Urinary bladder (tissue), 4 donors: ENCODE results near the gene LIN9. TPM values are rescaled to one million over a fixed set of nuclear protein-coding genes. Genes with fewer than 3 reads are reported as not detected.

Source experiments
- DNase-seq: peaks from one replicate; pipeline ENCODE4 v3.0.0-alpha.2; 2015; ENCODE audit errors: extremely low spot score
- H3K27ac ChIP-seq: one replicate; pipeline ENCODE4 v1.5.1; 2013; ENCODE audit warnings: low read depth, mild to moderate bottlenecking, moderate library complexity
- H3K36me3 ChIP-seq: one replicate; pipeline ENCODE4 v1.6.1; 2013; ENCODE audit warnings: mild to moderate bottlenecking, moderate library complexity; ENCODE audit not compliant: insufficient read depth
- H3K4me1 ChIP-seq: one replicate; pipeline ENCODE4 v1.6.1; 2013; ENCODE audit warnings: mild to moderate bottlenecking, moderate library complexity; ENCODE audit not compliant: insufficient read depth
- H3K4me3 ChIP-seq: one replicate; pipeline ENCODE4 v1.5.1; 2013; ENCODE audit warnings: low read depth, low read length
- WGBS: extraction: QIAGEN DNeasy Blood & Tissue Kit; methylation state at CpG from one replicate; pipeline ENCODE4 v1.1.7; 2013; 5-methylcytosine and 5-hydroxymethylcytosine counted together
- polyA plus RNA-seq: library from polyadenylated mRNA; stranded (reverse); fragments of 200-250 nt; gene quantifications from one replicate; pipeline ENCODE4 v1.2.3, GENCODE V29; 2013
- total RNA-seq: library from RNA; depleted of rRNA; stranded (reverse); fragments of >200 nt; gene quantifications from one replicate; pipeline ENCODE4 v1.2.3, GENCODE V29; 2014
- donor health status: healthy with polysubstance abuse.
- donor health status: healthy.

The LIN9 gene
- total and polyA plus RNA-seq, 2 donors, result 2.9 to 11.3 TPM

- H3K36me3 ChIP-seq, result no peaks in the 10 kb centered on the region
- peak; percentile 13 for DNase-seq
- peak overlapping the region; percentile 91 for H3K4me3 ChIP-seq
- H3K4me1 ChIP-seq, result no peaks in the 10 kb centered on the region
- WGBS, result 4% methylated on average over 62 of the region's 62 CpGs
- H3K27ac ChIP-seq, result no peak overlapping the region
These were observed 657 bp upstream of the LIN9 start for GRCh38 chr1:226309398-226310244.

GRCh38 chr1:226308166-226308722 is 720 bp downstream of the LIN9 start:
- Histone ChIP-seq H3K36me3 (no peaks in the 10 kb centered on the region), H3K27ac (peak overlapping the region; percentile 45), H3K4me1 (no peaks in the 10 kb centered on the region), H3K4me3 (peak overlapping the region; percentile 91)
- 4% methylated on average over 14 of the region's 14 CpGs for WGBS
- no peak for DNase-seq

- no peak for DNase-seq
- 98% methylated on average over 2 of the region's 2 CpGs for WGBS
- no peak overlapping the region for H3K27ac ChIP-seq
- no peaks in the 10 kb centered on the region for H3K36me3 ChIP-seq
- no peaks in the 10 kb centered on the region for H3K4me1 ChIP-seq
- no peak overlapping the region for H3K4me3 ChIP-seq
These were observed 2.5 kb downstream of the LIN9 start for GRCh38 chr1:226306425-226306824.

GRCh38 chr1:226305184-226305583 is 3.8 kb downstream of the LIN9 start:
- H3K27ac ChIP-seq, result no peak overlapping the region
- 90% methylated on average over 5 of the region's 5 CpGs for WGBS
- no peaks in the 10 kb centered on the region for H3K36me3 ChIP-seq
- H3K4me1 ChIP-seq, result no peaks in the 10 kb centered on the region
- no peak overlapping the region for H3K4me3 ChIP-seq
- no peak for DNase-seq

- Histone ChIP-seq H3K4me1 (no peaks in the 10 kb centered on the region), H3K4me3 (no peak overlapping the region), H3K27ac (no peak overlapping the region), H3K36me3 (no peaks in the 10 kb centered on the region)
- 91% methylated on average over 4 of the region's 4 CpGs for WGBS
- DNase-seq, result no peak
These were observed 4.5 kb downstream of the LIN9 start for GRCh38 chr1:226304291-226304955.

- no peaks in the 10 kb centered on the region for H3K36me3 ChIP-seq
- no peak overlapping the region for H3K4me3 ChIP-seq
- no peak overlapping the region for H3K27ac ChIP-seq
- no peaks in the 10 kb centered on the region for H3K4me1 ChIP-seq
- 88% methylated on average over 1 of the region's 1 CpG for WGBS
- no peak for DNase-seq
These were observed 6.2 kb downstream of the LIN9 start for GRCh38 chr1:226302731-226303130.

- Histone ChIP-seq H3K4me3 (no peak overlapping the region), H3K27ac (no peak overlapping the region), H3K4me1 (no peaks in the 10 kb centered on the region), H3K36me3 (no peaks in the 10 kb centered on the region)
- DNase-seq, result no peak
- WGBS, result 95% methylated on average over 5 of the region's 5 CpGs
These were observed 12.1 kb downstream of the LIN9 start for GRCh38 chr1:226296911-226297310.

- H3K36me3 ChIP-seq, result no peaks in the 10 kb centered on the region
- no peak for DNase-seq
- no peak overlapping the region for H3K4me3 ChIP-seq
- H3K4me1 ChIP-seq, result no peaks in the 10 kb centered on the region
- 70% methylated on average over 4 of the region's 4 CpGs for WGBS
- no peak overlapping the region for H3K27ac ChIP-seq
These were observed 15.4 kb downstream of the LIN9 start for GRCh38 chr1:226293553-226293920.

- no peaks in the 10 kb centered on the region for H3K4me1 ChIP-seq
- no peak overlapping the region for H3K27ac ChIP-seq
- no peak overlapping the region for H3K4me3 ChIP-seq
- 73% methylated on average over 2 of the region's 2 CpGs for WGBS
- H3K36me3 ChIP-seq, result no peaks in the 10 kb centered on the region
- no peak for DNase-seq
These were observed 16.0 kb downstream of the LIN9 start for GRCh38 chr1:226292874-226293552.

- Histone ChIP-seq H3K36me3 (no peaks in the 10 kb centered on the region), H3K4me1 (no peaks in the 10 kb centered on the region), H3K4me3 (no peak overlapping the region), H3K27ac (no peak overlapping the region)
- DNase-seq, result no peak
- WGBS, result 78% methylated on average over 4 of the region's 4 CpGs
These were observed 21.4 kb downstream of the LIN9 start for GRCh38 chr1:226287587-226287986.

- WGBS, result 99% methylated on average over 1 of the region's 1 CpG
- Histone ChIP-seq H3K36me3 (no peaks in the 10 kb centered on the region), H3K4me3 (no peak overlapping the region), H3K4me1 (no peaks in the 10 kb centered on the region), H3K27ac (no peak overlapping the region)
- no peak for DNase-seq
These were observed 27.9 kb downstream of the LIN9 start for GRCh38 chr1:226281058-226281457.

- no peak overlapping the region for H3K4me3 ChIP-seq
- no peak overlapping the region for H3K27ac ChIP-seq
- H3K36me3 ChIP-seq, result no peaks in the 10 kb centered on the region
- 97% methylated on average over 5 of the region's 5 CpGs for WGBS
- H3K4me1 ChIP-seq, result no peaks in the 10 kb centered on the region
- DNase-seq, result no peak
These were observed 29.5 kb downstream of the LIN9 start for GRCh38 chr1:226279498-226279897.

GRCh38 chr1:226277897-226278296 is 31.1 kb downstream of the LIN9 start:
- WGBS, result 96% methylated on average over 8 of the region's 8 CpGs
- no peaks in the 10 kb centered on the region for H3K36me3 ChIP-seq
- H3K4me3 ChIP-seq, result no peak overlapping the region
- H3K4me1 ChIP-seq, result no peaks in the 10 kb centered on the region
- H3K27ac ChIP-seq, result no peak overlapping the region
- no peak for DNase-seq
